ENCODE data around the gene LRMDA.

LRMDA gene

GRCh38 chr10:76015245-76015644 is 583.8 kb downstream of the LRMDA start:
- DNase-seq: no peak

- DNase-seq: no peak
These were observed 585.8 kb downstream of the LRMDA start for GRCh38 chr10:76017026-76017732.

GRCh38 chr10:76017733-76018433 is 586.5 kb downstream of the LRMDA start:
- DNase-seq: no peak

GRCh38 chr10:76020630-76021029 is 589.2 kb downstream of the LRMDA start:
- DNase-seq: no peak

GRCh38 chr10:76021398-76021797 is 590.0 kb downstream of the LRMDA start:
- peak in 1 of 2 experiments; percentile 35 for DNase-seq

GRCh38 chr10:76022366-76022765 is 590.9 kb downstream of the LRMDA start:
- DNase-seq: peak; percentile 73 to 79

- DNase-seq: no peak
These were observed 591.6 kb downstream of the LRMDA start for GRCh38 chr10:76023007-76023406.

- no peak for DNase-seq
These were observed 593.2 kb downstream of the LRMDA start for GRCh38 chr10:76024460-76025123.

- no peak for DNase-seq
These were observed 593.7 kb downstream of the LRMDA start for GRCh38 chr10:76025124-76025477.

- no peak for DNase-seq
These were observed 594.9 kb downstream of the LRMDA start for GRCh38 chr10:76026176-76026771.

GRCh38 chr10:76026905-76027304 is 595.5 kb downstream of the LRMDA start:
- DNase-seq: peak in 1 of 2 experiments; percentile 19

- DNase-seq: no peak
These were observed 598.4 kb downstream of the LRMDA start for GRCh38 chr10:76029782-76030181.

- DNase-seq: no peak
These were observed 599.7 kb downstream of the LRMDA start for GRCh38 chr10:76031099-76031498.

- peak; percentile 19 to 50 for DNase-seq
These were observed 600.6 kb downstream of the LRMDA start for GRCh38 chr10:76031769-76032699.

- peak in 1 of 2 experiments; percentile 50 for DNase-seq
These were observed 601.2 kb downstream of the LRMDA start for GRCh38 chr10:76032700-76033039.

- peak; percentile 95 to 96 for DNase-seq
These were observed 602.2 kb downstream of the LRMDA start for GRCh38 chr10:76033457-76034196.

- DNase-seq: peak; percentile 79 to 83
These were observed 603.2 kb downstream of the LRMDA start for GRCh38 chr10:76034353-76035205.

GRCh38 chr10:76035206-76036110 is 604.0 kb downstream of the LRMDA start:
- peak in 1 of 2 experiments; percentile 38 for DNase-seq

GRCh38 chr10:76036111-76036940 is 604.9 kb downstream of the LRMDA start:
- DNase-seq: peak; percentile 7 to 69

All from NCI-H526 (cell line).